Right lobe of liver (tissue), 6 donors: Measurements from ENCODE around the gene MAP3K1. TPM values are rescaled to one million over a fixed set of nuclear protein-coding genes. Genes with fewer than 3 reads are reported as not detected.

Experiments used
- ATAC-seq, 4 donors: fragments of 200-7000 bp; cut with Tn5 transposase; one replicate each; pipeline ENCODE4 v1.9.1; 2020; ENCODE audit warnings: mild to moderate bottlenecking in 4 of 4, moderate library complexity in 4 of 4
- DNase-seq, 3 donors: peaks; one replicate each; pipeline ENCODE4 v3.0.0-alpha.2; 2020
- H3K27ac ChIP-seq, 3 donors: fragments of 200-600 bp; one replicate each; pipeline ENCODE4 v1.8.0; 2022
- H3K27me3 ChIP-seq, 2 donors: fragments of 200-600 bp; one replicate each; pipeline ENCODE4 v1.8.0; 2022
- H3K36me3 ChIP-seq, 4 donors: fragments of 200-600 bp; sonication (generic) in 1 of 4; one replicate each; pipeline versions ENCODE4 v1.5.1 to v1.8.0; 2017 to 2022; ENCODE audit warnings: control low read depth in 1 of 4
- H3K4me1 ChIP-seq, 4 donors: fragments of 200-600 bp; sonication (generic) in 1 of 4; one replicate each; pipeline versions ENCODE4 v1.5.1 to v1.8.0; 2017 to 2022; ENCODE audit warnings: control low read depth in 1 of 4
- H3K4me3 ChIP-seq, 3 donors: fragments of 200-600 bp; one replicate each; pipeline ENCODE4 v1.8.0; 2022
- H3K9me3 ChIP-seq, 4 donors: fragments of 200-600 bp; sonication (generic) in 1 of 4; one replicate each; pipeline versions ENCODE4 v1.5.1 to v1.8.0; 2017 to 2022; ENCODE audit warnings: control low read depth in 1 of 4
- CTCF ChIP-seq, 4 donors: fragments of 200-600 bp in 3 of 4; fragments of 450-650 bp in 1 of 4; IDR thresholded peaks; one replicate each; pipeline versions ENCODE4 v1.5.1 to v1.8.0; 2016 to 2022; ENCODE audit warnings: antibody characterized with exemption in 4 of 4, mild to moderate bottlenecking in 2 of 4
- POLR2A ChIP-seq: fragments of 450-650 bp; IDR thresholded peaks from one replicate; pipeline ENCODE4 v1.6.1; 2017; ENCODE audit warnings: antibody characterized with exemption, mild to moderate bottlenecking
- WGBS: methylation state at CpG from one replicate; pipeline ENCODE4 v1.1.6; 2018; ENCODE audit warnings: low coverage, low lambda C conversion rate; ENCODE audit not compliant: insufficient coverage; ENCODE audit errors: missing lambda C conversion rate; 5-methylcytosine and 5-hydroxymethylcytosine counted together
- intact Hi-C, 2 donors: fragments of 100-400 bp; cut with DNase I; formaldehyde crosslinking; loops; one replicate each; pipeline versions ENCODE4 v1.11.2 to v1.14.1; 2022
- total RNA-seq, 6 experiments: library from RNA; depleted of rRNA in 2 of 6; stranded (reverse); fragments of >200 nt in 2 of 6; fragmentation: NEBNext Ultra II Directional in 3 of 6; extraction: Animal tissue kit (Norgen Biotek cat#: 25700) in 3 of 6; gene quantifications; one replicate each; pipeline versions ENCODE4 v1.1.0 to v1.2.4, GENCODE V29; 2016 to 2023
- donor health status: DM: no; HTN: yes; CAD: no.
- donor health status: DM: no; HTN: no; CAD: no.
- donor health status: DM: no; HTN: no; CAD: no.
- donor health status: DM: no; HTN: yes; CAD: no.
- donor health status: DM: no; HTN: yes; CAD: no.

Gene MAP3K1
- total RNA-seq, 6 experiments from 2014 or later = 6.3 to 10.3 (median 8.3) TPM

GRCh38 chr5:56898213-56898612 lies 82.9 kb downstream of the MAP3K1 start:
- H3K4me3 ChIP-seq = no peak overlapping the region
- no peak overlapping the region for H3K27ac ChIP-seq
- no peaks in the 10 kb centered on the region for H3K9me3 ChIP-seq
- DNase-seq = no peak
- TF ChIP-seq CTCF (IDR thresholded peaks at IDR 0.05) (no peak), POLR2A (no peak)
- H3K4me1 ChIP-seq = no peaks in the 10 kb centered on the region
- 83% methylated on average over 4 of the region's 4 CpGs for WGBS
- no peak for ATAC-seq
- intact Hi-C loops = no loop called here
- H3K36me3 ChIP-seq = peaks cover 0 to 9% (median 2%) of the 10 kb centered on the region in 4 donors
- H3K27me3 ChIP-seq = no peaks in the 10 kb centered on the region

GRCh38 chr5:56900395-56900794 lies 85.0 kb downstream of the MAP3K1 start:
- ATAC-seq (no peak), DNase-seq (no peak)
- TF ChIP-seq CTCF (IDR thresholded peaks at IDR 0.05) = no peak
- TF ChIP-seq POLR2A = no peak
- Histone ChIP-seq H3K4me3 (no peak overlapping the region), H3K9me3 (no peaks in the 10 kb centered on the region), H3K27me3 (no peaks in the 10 kb centered on the region), H3K27ac (no peak overlapping the region), H3K4me1 (no peaks in the 10 kb centered on the region), H3K36me3 (no peaks in the 10 kb centered on the region)
- WGBS = 32% methylated on average over 4 of the region's 4 CpGs
- intact Hi-C loops = loop anchor here in 1 of 2 donors (10.0 kb wide), 2 partner anchors 54 to 244 kb away; partner anchors contain the start of gene MIER3

GRCh38 chr5:56900858-56901578 lies 85.7 kb downstream of the MAP3K1 start:
- 30% methylated on average over 3 of the region's 3 CpGs for WGBS
- H3K27ac ChIP-seq = no peak overlapping the region
- intact Hi-C loops = loop anchor here in 1 of 2 donors (10.0 kb wide), 2 partner anchors 54 to 244 kb away; partner anchors contain the start of gene MIER3
- ATAC-seq (peak; percentile 87 to 92 (median 88)), DNase-seq (no peak)
- no peaks in the 10 kb centered on the region for H3K9me3 ChIP-seq
- no peaks in the 10 kb centered on the region for H3K4me1 ChIP-seq
- H3K27me3 ChIP-seq = no peaks in the 10 kb centered on the region
- H3K36me3 ChIP-seq = no peaks in the 10 kb centered on the region
- no peak for TF ChIP-seq POLR2A
- peak; percentile 69 to 81 (median 76) for TF ChIP-seq CTCF (IDR thresholded peaks at IDR 0.05)
- H3K4me3 ChIP-seq = no peak overlapping the region

GRCh38 chr5:56908942-56909293 lies 93.6 kb downstream of the MAP3K1 start:
- H3K27ac ChIP-seq = peak overlapping the region; percentile 92 to 99 (median 96)
- H3K9me3 ChIP-seq = no peaks in the 10 kb centered on the region
- 0% methylated on average over 19 of the region's 19 CpGs for WGBS
- H3K4me1 ChIP-seq = peaks cover 0 to 11% (median 0%) of the 10 kb centered on the region in 4 donors
- ATAC-seq (peak; percentile 65 to 78 (median 74)), DNase-seq (peak; percentile 83 to 88 (median 87))
- H3K27me3 ChIP-seq = no peaks in the 10 kb centered on the region
- TF ChIP-seq CTCF (IDR thresholded peaks at IDR 0.05) (no peak), POLR2A (no peak)
- intact Hi-C loops = loop anchor here in 1 of 2 donors (10.0 kb wide), 2 partner anchors 46 to 236 kb away; partner anchors contain the start of gene MIER3
- no peaks in the 10 kb centered on the region for H3K36me3 ChIP-seq
- H3K4me3 ChIP-seq = peak overlapping the region; percentile 60 to 72 (median 65)
